HepG2 (cell line): ENCODE measurements around the gene PDE3B. TPM values are rescaled to one million over a fixed set of nuclear protein-coding genes. Genes with fewer than 3 reads are reported as not detected.

ENCODE experiments used
- BCLAF1 ChIP-seq: fragments of 450-650 bp; IDR thresholded peaks from 2 replicates; pipeline ENCODE4 v1.6.1; 2017; ENCODE audit warnings: mild to moderate bottlenecking
- PAWR ChIP-seq: sonication (generic); formaldehyde crosslinking; IDR thresholded peaks from 2 replicates; pipeline ENCODE4 v1.4.0; 2020; ENCODE audit warnings: missing genetic modification reagents, mild to moderate bottlenecking, borderline replicate concordance
- PRDM10 ChIP-seq: sonication (generic); formaldehyde crosslinking; IDR thresholded peaks from 2 replicates; pipeline ENCODE4 v1.4.0; 2020; ENCODE audit warnings: low read depth, missing genetic modification reagents
- RORA ChIP-seq: sonication (generic); formaldehyde crosslinking; IDR thresholded peaks from 2 replicates; pipeline ENCODE4 v1.5.0; 2020; ENCODE audit warnings: mild to moderate bottlenecking, missing genetic modification reagents, moderate library complexity
- TARDBP ChIP-seq: sonication (generic); formaldehyde crosslinking; IDR thresholded peaks from 2 replicates; pipeline ENCODE4 v1.8.0; 2022; ENCODE audit warnings: mild to moderate bottlenecking, missing genetic modification reagents
- THRA ChIP-seq: sonication (generic); formaldehyde crosslinking; IDR thresholded peaks from 2 replicates; pipeline ENCODE4 v1.4.0; 2020; ENCODE audit warnings: missing genetic modification reagents, borderline replicate concordance
- ZNF280B ChIP-seq: sonication (generic); formaldehyde crosslinking; IDR thresholded peaks from 2 replicates; pipeline ENCODE4 v1.5.0; 2020; ENCODE audit warnings: missing genetic modification reagents, mild to moderate bottlenecking, borderline replicate concordance
- ZNF598 ChIP-seq: sonication (generic); formaldehyde crosslinking; IDR thresholded peaks from 2 replicates; pipeline ENCODE4 v1.5.1; 2020; ENCODE audit warnings: mild to moderate bottlenecking, missing genetic modification reagents, borderline replicate concordance
- ZNF616 ChIP-seq: sonication (generic); formaldehyde crosslinking; IDR thresholded peaks from 2 replicates; pipeline ENCODE4 v1.5.0; 2020; ENCODE audit warnings: low read depth, mild to moderate bottlenecking, missing genetic modification reagents
- ZNF646 ChIP-seq: sonication (generic); formaldehyde crosslinking; IDR thresholded peaks from 2 replicates; pipeline ENCODE4 v1.9.0; 2021; ENCODE audit warnings: mild to moderate bottlenecking, missing genetic modification reagents
- polyA plus RNA-seq, 8 experiments: library from polyadenylated mRNA; depleted of rRNA in 3 of 8; stranded (reverse) in 7 of 8; unstranded in 1 of 8; fragments of >200 nt; fragmentation: Illumina TruSeq in 4 of 8; extraction: Trizol in 4 of 8; gene quantifications; 2 replicates each; pipeline versions ENCODE4 v1.2.1 to v1.2.3, GENCODE V29; 2011 to 2016; ENCODE audit warnings: low read depth in 4 of 8, missing spikeins in 1 of 8, mixed read lengths in 1 of 8; ENCODE audit not compliant: insufficient read depth in 1 of 8
- total RNA-seq, 5 experiments: library from RNA; depleted of rRNA; stranded (reverse); fragments of >200 nt; fragmentation: Illumina TruSeq; extraction: Trizol; gene quantifications; 2 replicates each; pipeline ENCODE4 v1.2.3, GENCODE V29; 2016; ENCODE audit warnings: low read depth in 1 of 5

The PDE3B gene
- total and polyA plus RNA-seq, 2 of the 13 experiments (the other 11 are each of a cell fraction or from before 2014, with no cell fraction given), result 14.1 to 26.5 TPM

GRCh38 chr11:14619603-14620531, 23.7 kb upstream of the PDE3B start (continued):
- TF ChIP-seq ZNF280B (CRISPR knock-in tag) (no peak), PRDM10 (CRISPR knock-in tag) (0 out of 2 replicates have a peak, but pooled peaks have one; percentile 25), RORA (CRISPR knock-in tag) (no peak), BCLAF1 (no peak), ZNF616 (CRISPR knock-in tag) (no peak), THRA (CRISPR knock-in tag) (no peak), ZNF598 (CRISPR knock-in tag) (no peak), TARDBP (CRISPR knock-in tag) (peak; percentile 65; the same call in 1 of the 2 replicates), ZNF646 (CRISPR knock-in tag) (peak; percentile 47; the same call in 1 of the 2 replicates), PAWR (CRISPR knock-in tag) (no peak)
